Renal pelvis (tissue), 4 donors: ENCODE results near the gene ULK4. TPM values are rescaled to one million over a fixed set of nuclear protein-coding genes. Genes with fewer than 3 reads are reported as not detected.
"Not testable (repeated sequence)": the region's sequence is repeated elsewhere in the genome, so short reads cannot be mapped to it uniquely, and the experiment has no call there.

Source experiments
- DNase-seq: peaks from one replicate; pipeline ENCODE4 v3.0.0-alpha.2; 2013
- polyA plus RNA-seq, 3 donors: library from polyadenylated mRNA; unstranded; fragments of 120-200 nt; gene quantifications; one replicate each; pipeline ENCODE4 v1.2.1, GENCODE V29; 2013; ENCODE audit not compliant: insufficient read length in 3 of 3

ULK4 gene
- polyA plus RNA-seq, 3 donors, result 4.9 to 5.6 (median 4.9) TPM

DNA sequence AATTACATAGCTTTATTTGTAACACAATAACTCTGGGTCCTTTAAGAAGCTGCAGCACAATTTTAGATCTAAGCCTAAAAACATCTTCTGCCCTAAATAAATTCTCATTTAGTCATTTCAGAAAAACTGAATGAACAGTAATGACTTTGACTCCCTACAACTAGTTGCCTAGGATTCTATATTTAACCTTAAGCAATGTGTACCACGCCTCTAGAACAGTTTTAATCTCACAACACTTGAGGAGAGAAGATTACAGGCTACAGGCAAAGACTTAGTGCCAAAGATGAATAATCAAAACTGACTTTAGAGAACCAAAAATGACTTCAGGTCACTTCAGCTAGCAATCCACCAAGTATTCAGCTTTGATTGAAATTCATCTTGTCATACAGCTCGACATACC is 192.8 kb downstream of the ULK4 start:
- no peak for DNase-seq

DNA sequence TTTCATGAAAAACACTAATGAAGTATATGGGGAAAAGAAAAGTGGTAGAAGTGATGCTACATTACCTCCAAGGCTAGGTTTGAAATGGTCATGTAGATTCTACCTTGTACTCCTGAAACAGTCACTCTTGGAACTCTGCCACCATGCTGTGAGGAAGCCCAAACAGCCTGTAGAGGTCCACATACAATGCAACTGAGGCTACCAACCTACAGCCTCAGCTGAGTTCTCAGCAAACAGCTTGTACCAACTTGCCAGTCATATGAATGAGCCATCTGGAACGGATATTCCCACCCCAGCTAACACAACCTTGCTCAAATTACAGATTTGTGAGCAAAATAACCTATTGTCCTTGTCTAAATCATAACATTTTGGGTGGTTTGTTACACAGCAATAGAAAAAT is 193.5 kb downstream of the ULK4 start:
- DNase-seq, result no peak

DNA sequence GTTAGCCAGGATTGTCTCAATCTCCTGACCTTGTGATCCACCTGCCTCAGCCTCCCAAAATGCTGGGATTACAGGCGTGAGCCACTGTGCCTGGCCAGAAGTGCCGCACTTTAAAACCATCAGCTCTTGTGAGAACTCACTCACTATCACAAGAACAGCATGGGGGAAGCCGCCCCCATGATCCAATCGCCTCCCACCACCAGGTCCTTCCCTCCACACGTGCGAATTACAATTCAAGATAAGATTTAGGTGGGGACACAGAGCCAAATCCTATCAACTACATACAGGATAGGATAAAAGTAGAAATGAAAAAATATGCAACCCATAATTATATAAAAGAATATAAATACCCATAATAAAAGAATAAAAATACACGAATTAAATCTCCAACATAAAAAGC is 199.0 kb downstream of the ULK4 start:
- DNase-seq, result not testable (repeated sequence)

DNA sequence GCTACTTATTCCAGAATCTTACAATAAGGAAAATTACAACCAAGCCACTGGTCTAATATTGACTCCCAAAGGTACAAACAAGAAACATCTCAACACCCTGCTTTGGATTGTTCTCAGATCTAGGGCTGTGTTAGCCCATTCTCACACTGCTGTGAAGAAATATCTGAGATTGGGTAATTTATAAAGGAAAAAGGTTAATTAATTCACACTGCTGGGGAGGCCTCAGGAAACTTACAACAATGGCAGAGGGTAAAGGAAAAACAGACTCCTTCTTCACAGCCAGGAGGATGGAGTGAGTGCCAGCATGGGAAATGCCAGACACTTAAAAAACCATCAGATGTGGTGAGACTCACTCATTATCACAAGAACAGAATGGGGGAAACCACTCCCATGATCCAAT is 208.3 kb downstream of the ULK4 start:
- DNase-seq, result no peak

DNA sequence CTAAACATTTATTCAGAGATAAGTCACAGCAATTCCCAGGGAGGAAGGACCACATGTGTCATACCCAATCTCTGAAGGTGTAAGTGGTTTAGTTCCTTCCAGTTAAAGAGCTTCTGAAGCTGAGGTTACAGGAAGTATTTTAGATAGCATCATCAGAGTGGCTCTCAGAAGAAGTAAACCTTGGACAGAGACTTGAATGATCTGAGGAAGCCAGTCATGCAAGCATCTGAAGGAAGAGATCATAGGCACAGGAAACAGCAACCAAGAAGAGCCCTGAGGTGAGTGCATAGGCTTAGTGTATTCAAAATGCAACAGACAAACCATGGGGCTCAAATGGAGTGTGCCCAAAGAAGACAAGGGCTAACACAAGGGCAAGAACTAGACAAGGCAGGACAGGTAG is 210.3 kb downstream of the ULK4 start:
- DNase-seq, result no peak

DNA sequence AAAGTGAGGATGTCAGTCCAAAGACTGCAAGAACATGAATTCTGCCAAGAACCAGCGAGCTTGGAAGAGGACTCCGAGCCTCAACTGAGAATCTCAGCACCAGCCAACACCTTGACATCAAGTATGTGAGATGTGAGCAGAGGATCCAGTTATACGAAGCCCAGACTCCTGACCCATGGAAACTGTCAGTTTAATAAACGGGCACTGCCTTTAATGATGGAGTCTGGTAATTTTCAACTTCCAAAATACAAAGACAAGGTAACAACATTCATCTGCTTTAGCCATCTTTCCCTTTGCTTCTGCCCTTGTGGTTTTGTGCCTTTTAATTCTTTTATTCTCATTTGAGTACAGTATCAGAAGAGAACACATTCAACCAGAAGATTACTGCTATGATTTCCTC is 211.9 kb downstream of the ULK4 start:
- DNase-seq, result no peak

DNA sequence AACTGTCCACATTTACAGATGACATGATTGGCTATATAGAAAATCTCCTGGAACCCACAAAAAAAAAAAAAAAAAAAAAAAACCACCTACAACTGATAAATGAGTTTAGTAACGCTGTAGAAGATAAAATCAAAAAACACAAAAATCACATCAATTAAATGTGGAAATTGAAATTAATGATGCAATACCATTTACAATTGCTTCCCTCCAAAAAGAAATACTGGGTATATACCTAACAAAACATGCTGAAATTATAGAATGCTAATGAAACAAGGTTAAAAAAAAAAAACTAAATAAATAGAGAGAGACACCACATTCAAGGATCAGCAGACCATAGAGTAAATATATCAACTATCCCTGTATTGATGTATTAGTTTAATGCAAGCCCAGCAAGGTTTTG is 215.7 kb downstream of the ULK4 start:
- DNase-seq, result no peak

DNA sequence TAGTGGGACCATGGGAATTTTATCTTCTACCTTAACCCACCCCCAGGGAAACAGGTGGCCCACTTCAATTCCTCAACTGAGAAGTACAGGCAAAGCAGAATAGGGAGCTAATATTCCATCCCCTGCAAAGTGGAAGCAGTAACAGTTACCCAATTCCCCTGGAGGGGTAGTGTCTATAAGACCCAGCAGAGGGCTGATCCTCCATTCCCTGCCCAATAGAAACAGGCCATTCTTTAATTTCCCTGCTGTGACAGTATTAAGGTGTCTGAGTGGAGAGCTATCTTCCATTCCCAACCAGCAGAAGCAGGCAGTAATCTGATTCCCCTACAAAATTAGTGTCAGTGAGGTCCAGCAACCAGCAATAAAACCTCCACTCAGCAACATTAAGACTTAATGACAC is 219.8 kb downstream of the ULK4 start:
- DNase-seq, result no peak

DNA sequence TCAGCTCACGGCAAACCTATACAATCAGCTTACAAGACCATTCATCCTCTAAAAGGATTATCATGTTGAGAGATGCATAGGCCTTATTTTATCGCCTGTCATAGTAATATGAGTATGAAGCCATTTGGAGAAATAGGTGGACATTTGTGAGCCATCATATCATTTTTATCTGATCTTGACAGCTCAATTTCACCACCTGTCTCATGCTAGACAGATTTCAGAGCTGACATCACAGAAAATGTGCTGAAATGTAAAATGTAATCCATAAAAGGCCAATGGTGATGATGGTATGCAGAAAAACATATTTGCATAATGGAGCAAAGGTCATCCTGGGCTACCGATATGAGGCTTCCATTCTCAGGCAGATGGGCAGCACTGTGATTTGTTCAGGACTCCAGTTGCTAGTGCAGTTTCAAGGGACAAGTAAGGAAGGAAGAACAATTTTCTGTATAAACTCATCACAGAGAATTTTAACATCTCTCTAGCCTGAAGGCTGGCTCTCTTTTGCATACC is 221.5 kb downstream of the ULK4 start:
- DNase-seq, result no peak

DNA sequence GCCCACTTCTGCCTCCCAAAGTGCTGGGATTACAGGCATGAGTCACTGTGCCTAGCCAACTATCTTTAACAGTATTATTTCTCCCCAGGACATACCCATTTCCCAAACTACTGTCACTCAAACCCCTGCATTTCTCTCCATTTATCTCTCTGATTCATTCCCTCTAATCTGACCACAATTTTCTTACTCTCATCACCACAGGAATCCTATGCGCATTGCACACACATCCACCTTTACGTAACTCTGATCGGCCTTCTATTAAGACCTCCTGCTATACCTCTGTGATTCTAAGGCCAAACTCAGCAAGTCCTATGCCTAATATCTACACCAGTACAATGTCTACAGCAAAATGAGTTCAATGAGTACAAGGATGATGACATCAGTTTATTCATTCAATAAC is 235.0 kb downstream of the ULK4 start:
- DNase-seq, result no peak

DNA sequence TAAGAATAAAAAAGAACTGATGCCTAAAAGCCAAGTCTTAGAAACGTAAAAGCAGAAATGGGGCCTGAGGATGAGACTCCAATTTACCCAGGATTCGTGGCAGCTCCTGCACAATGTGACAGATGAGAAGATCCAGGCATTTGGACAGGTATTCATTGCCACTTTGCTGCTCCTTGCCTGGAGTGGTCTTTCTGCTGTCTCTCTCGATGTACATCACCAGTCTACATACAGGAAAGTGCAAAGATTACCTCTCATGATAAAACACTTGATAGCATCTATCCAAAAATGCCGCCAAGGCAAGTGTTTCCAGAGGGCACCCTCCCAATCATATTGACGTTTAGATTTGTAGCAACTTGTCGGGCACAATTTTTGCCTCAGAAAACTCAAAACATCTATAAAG is 244.3 kb downstream of the ULK4 start:
- no peak for DNase-seq

DNA sequence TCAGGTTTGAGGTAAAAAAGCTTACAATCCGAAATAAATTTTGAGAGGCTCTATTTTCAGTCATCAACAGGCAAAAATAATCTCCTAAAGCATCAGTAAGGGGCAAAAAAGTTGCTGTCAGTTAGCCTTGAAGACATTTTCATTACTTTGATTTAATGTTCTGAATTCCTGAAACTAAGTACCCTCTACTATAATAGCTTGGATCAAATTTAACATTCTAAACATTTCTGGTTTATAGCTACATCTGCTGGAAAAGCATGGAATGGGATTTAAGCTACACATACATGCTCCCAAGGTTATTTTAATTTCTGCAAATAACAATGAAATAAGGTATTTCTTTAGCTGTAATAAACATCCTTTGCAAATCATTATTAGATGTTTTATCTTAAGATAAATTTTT is 245.4 kb downstream of the ULK4 start:
- DNase-seq, result peak; percentile 53

DNA sequence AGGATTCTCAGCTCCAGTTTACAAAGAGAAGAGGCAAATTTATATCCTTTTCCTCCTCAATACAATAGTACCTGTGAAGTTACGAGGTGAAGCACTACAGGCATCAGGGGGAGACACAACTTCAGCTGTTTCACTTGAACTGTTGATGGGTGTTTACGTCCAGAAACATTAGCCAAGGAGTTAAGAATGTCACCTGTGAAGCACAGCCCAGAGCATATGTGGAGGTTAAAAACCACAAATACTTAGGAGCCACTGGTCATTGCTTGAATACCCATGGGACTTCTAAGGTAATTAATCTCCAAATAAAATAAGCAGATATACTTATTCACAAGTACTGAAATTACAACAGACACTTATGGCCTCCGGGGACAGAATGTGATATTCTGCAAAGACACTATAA is 246.5 kb downstream of the ULK4 start:
- DNase-seq, result no peak

DNA sequence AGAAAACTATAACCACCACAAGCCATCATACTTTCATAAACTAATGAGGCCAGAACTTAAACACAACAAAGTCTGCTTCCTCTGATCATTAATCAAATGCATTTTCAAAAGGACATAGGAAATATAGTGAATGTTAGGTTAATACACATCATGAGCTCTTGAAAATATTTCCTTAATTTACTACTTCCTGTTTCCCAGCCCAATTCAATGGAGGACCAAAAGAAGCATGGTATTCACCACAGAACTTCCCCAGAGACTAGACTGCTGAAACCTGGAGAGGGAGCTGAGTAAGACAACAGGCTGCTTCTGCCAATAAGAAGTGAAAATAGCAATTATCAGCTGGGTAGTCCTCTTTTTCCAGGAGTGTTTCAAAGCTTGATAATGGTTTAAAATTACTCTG is 250.3 kb downstream of the ULK4 start:
- DNase-seq, result peak; percentile 26

DNA sequence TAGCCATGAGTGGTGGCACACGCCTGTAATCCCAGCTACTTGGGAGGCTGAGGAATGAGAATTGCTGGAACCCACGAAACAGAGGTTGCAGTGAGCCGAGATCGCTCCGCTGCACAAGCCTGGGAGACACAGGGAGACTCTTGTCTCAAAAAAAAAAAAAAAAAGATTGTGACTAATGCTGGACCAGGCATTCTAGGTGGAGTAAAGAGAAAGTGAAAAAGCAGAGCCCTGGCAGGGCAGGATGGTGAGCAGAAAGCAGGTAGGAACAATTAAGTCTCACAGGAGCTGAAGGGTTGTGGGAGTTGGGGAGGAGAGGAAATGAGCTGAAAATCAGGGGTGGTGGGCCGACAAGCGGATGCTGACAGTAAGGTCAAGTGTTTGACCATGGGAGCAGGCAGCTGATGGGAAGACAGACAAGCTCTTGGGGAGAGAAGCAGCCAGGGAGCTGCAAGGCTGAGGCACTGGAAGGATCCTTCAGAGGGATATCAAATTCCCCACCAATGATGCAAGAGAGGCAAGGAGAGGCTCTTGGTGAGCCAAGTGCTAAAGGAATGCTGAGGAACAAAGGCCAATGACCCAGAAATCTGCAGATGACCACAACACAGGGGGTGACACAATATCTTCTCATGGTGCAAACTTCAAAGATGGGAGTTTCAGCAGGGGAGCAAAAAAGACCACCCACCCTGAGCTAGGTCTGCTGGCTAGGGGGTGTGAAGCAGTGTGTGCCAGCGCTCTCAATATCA is 251.1 kb downstream of the ULK4 start:
- no peak for DNase-seq

DNA sequence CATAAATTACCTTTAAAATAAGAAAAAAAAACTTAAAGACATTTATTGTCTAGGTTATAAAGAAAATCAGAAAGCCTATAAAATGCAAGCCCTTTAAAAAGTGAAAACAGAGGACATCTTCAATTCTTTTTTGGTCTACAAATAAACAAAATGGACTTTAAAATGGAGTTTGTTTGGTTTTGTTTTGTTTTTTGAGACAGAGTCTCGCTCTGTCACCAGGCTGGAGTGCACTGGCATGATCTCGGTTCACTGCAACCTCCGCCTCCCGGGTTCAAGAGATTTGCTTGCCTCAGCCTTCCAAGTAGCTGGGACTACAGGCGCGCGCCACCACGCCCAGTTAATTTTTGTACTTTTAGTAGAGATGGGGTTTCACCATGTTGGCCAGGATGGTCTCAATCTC is 252.7 kb downstream of the ULK4 start:
- not testable (repeated sequence) for DNase-seq

DNA sequence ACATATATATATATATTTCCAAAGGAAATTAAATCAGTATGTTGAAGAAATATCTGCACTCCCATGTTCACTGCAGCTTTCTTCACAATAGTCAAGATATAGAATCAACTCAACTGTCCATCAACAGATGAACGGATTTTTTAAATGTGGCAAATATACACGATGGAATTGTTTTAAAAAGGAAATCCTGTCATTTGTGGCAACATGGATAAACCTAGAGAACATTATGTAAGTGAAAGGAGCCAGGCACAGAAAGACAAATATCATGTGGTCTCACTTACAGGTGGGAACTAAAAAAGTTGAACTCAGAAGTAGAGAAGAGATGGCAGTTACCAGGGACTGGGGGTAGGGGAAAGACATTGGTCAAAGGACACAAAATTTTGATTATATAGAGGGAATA is 253.7 kb downstream of the ULK4 start:
- no peak for DNase-seq

DNA sequence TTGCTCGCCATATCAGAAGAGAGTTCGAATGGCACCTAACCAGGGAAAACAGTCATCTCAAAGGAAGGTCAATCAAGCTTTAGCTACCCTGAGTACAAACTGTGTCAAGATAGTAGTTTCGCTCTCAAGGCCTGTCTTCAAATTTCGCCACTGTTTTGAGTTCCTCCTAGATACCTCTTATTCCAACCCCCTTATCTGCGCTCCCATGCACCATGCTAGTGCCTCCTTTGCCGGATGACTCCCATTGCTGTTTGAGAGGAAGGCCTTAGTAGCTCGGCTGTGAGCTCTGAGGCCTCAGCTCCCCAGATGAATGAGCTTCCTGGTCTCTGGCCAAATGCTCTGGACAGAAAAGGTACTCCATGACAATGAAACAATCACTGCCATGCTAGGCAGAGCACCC is 256.0 kb downstream of the ULK4 start:
- DNase-seq, result no peak

DNA sequence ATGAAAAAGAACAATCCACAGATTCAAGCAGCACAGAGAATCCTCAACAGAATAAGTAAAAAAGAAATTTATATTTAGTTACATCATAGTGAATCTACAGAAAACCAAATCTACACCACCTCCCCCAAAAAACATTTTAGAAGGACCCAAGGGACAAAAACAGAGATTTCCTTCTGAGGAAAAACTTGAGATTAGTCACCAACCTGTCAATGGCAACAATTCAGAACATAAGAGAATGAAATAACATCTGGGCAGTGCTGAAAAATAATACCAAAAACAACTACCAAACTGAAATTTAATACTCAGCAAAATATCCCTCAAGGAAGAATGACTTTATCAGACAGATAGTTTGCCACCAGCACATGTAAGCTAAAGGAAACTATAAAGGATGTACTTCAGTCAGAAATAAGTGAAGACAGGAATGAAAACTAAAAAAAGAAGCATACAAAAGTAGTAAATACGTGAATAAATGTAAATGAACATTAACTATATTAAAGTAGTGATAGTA is 260.7 kb downstream of the ULK4 start:
- no peak for DNase-seq

DNA sequence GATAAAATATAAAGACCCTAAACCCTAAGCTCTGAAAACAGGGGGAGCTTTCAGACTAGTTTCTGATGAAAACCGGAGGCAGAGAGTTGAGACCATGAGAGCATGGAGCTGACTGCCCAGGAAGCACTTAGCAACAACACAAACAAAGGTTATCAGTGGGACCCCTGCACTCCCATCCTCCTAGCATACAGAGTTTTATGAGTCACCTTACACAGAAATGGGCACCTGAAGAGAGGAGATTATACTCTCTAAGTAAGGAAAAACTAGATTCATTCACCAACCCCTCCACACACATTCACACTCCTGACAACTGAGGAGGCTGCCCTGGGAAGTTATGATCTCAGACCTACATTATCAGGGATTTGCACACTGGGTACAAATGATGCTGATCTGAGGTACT is 261.7 kb downstream of the ULK4 start:
- DNase-seq, result no peak

DNA sequence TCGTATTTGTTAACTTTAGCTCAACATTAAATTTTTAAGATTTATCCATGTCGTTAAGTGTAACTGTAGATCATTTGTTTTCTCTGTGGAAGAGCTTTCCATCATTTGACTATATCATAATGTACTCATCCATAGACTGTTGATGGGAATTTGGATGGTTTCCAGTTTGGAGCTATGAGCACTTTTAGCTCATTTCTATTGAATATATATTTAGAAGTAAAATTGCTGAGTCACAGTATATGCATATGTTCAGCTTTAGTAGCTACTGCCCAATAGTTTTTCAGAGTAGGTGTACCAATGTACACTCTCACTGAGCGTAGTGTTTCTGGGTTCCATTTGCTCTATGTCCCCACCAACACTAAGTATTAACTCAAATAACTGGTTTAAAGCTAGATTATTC is 263.0 kb downstream of the ULK4 start:
- DNase-seq, result no peak

DNA sequence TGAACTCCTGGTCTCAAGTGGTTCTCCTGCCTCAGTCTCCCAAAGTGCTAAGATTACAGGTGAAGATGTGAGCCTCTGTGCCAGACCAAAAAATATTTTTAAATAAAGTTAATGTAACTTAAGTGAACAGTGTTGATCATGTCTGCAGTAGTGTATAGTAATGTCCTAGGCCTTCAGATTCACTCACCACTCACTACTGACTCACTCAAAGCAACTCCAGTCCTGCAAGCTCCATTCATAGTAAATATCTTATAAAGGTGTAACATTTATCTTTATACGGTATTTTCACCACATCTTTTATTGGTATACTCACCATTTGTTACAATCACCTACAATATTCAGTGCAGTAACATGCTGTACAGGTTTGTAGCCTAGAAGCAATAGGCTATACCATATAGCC is 264.2 kb downstream of the ULK4 start:
- no peak for DNase-seq

DNA sequence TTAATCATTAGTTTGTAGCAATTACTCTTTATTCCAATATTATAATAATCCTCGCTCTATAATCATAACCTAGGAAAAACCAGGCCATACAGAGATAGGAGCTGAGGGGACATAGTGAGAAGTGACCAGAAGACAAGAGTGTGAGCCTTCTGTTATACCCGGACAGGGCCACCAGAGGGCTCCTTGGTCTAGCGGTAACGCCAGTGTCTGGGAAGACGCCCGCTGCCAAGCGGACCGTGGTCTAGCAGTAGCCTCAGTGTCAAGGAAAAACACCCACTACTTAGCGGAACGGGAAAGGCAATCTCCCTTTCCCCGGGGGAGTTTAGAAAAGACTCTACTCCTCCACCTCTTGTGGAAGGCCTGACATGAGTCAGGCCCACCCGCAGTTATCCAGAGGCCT is 266.1 kb downstream of the ULK4 start:
- DNase-seq, result not testable (repeated sequence)

DNA sequence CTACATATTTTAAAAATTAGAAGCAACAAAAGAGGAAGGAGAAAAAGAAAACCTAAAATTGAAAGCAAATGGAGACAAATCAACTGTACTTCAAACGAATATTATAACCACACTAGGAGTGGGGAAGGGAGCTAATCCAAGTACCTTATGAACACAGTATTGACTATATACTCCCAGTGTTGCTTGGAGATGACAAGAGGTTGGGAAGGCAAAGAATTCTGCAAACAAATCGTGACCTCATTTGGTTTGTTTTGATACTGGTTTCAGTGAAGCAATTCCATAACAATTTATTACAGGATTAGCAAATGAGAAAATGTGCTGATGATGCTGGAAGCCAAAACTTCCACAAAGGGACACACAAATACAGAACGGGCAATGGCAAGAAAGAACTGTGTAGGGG is 268.1 kb downstream of the ULK4 start:
- no peak for DNase-seq
